ENCODE results near the gene TEDDM1. TPM values are rescaled to one million over a fixed set of nuclear protein-coding genes. Genes with fewer than 3 reads are reported as not detected.
A peak's percentile ranks its signal among the peaks of the same experiment; 100 is the strongest.

Gene TEDDM1
- total and polyA plus RNA-seq, 10 of the 15 experiments (the other 5 are each of a cell fraction or from before 2014, with no cell fraction given): 0.11 TPM; not detected in 9

- TF ChIP-seq, protein P1, sequence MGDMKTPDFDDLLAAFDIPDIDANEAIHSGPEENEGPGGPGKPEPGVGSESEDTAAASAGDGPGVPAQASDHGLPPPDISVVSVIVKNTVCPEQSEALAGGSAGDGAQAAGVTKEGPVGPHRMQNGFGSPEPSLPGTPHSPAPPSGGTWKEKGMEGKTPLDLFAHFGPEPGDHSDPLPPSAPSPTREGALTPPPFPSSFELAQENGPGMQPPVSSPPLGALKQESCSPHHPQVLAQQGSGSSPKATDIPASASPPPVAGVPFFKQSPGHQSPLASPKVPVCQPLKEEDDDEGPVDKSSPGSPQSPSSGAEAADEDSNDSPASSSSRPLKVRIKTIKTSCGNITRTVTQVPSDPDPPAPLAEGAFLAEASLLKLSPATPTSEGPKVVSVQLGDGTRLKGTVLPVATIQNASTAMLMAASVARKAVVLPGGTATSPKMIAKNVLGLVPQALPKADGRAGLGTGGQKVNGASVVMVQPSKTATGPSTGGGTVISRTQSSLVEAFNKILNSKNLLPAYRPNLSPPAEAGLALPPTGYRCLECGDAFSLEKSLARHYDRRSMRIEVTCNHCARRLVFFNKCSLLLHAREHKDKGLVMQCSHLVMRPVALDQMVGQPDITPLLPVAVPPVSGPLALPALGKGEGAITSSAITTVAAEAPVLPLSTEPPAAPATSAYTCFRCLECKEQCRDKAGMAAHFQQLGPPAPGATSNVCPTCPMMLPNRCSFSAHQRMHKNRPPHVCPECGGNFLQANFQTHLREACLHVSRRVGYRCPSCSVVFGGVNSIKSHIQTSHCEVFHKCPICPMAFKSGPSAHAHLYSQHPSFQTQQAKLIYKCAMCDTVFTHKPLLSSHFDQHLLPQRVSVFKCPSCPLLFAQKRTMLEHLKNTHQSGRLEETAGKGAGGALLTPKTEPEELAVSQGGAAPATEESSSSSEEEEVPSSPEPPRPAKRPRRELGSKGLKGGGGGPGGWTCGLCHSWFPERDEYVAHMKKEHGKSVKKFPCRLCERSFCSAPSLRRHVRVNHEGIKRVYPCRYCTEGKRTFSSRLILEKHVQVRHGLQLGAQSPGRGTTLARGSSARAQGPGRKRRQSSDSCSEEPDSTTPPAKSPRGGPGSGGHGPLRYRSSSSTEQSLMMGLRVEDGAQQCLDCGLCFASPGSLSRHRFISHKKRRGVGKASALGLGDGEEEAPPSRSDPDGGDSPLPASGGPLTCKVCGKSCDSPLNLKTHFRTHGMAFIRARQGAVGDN (IDR thresholded peaks at IDR 0.05): no peak
- TF ChIP-seq ZBTB33 (IDR thresholded peaks at IDR 0.05): no peak
- TF ChIP-seq RCOR1 (conservative IDR thresholded peaks at IDR 0.05; ENCODE audit: low read depth, low read length): no peak
Observed at GRCh38 chr1:182442333-182442732, 41.9 kb upstream of the TEDDM1 start (continued).

- peak; percentile 35 for ATAC-seq
- in situ Hi-C loops (cut with MboI): loop anchor here (5.0 to 10.0 kb wide), 2 partner anchors 153 to 346 kb away; partner anchors contain the start of gene NPL
- TF ChIP-seq GABPA (IDR thresholded peaks at IDR 0.05; ENCODE audit: low read depth) (no peak), MXI1 (IDR thresholded peaks at IDR 0.05; ENCODE audit: low read depth, low read length) (no peak), POU2F2 (IDR thresholded peaks at IDR 0.05; ENCODE audit: borderline replicate concordance, low read depth, low read length) (no peak), IKZF2 (IDR thresholded peaks at IDR 0.05) (no peak), BCL11A (IDR thresholded peaks at IDR 0.05; ENCODE audit: low read depth, low read length) (0 out of 2 replicates have a peak, but pooled peaks have one; percentile 38), CHD1 (IDR thresholded peaks at IDR 0.05; ENCODE audit: low read depth, low read length) (no peak)
- TF ChIP-seq, protein P2, sequence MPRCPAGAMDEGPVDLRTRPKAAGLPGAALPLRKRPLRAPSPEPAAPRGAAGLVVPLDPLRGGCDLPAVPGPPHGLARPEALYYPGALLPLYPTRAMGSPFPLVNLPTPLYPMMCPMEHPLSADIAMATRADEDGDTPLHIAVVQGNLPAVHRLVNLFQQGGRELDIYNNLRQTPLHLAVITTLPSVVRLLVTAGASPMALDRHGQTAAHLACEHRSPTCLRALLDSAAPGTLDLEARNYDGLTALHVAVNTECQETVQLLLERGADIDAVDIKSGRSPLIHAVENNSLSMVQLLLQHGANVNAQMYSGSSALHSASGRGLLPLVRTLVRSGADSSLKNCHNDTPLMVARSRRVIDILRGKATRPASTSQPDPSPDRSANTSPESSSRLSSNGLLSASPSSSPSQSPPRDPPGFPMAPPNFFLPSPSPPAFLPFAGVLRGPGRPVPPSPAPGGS (IDR thresholded peaks at IDR 0.05; ENCODE audit: borderline replicate concordance, insufficient read depth, low read depth, low read length, poor library complexity, severe bottlenecking): no peak
- TF ChIP-seq, protein P3, sequence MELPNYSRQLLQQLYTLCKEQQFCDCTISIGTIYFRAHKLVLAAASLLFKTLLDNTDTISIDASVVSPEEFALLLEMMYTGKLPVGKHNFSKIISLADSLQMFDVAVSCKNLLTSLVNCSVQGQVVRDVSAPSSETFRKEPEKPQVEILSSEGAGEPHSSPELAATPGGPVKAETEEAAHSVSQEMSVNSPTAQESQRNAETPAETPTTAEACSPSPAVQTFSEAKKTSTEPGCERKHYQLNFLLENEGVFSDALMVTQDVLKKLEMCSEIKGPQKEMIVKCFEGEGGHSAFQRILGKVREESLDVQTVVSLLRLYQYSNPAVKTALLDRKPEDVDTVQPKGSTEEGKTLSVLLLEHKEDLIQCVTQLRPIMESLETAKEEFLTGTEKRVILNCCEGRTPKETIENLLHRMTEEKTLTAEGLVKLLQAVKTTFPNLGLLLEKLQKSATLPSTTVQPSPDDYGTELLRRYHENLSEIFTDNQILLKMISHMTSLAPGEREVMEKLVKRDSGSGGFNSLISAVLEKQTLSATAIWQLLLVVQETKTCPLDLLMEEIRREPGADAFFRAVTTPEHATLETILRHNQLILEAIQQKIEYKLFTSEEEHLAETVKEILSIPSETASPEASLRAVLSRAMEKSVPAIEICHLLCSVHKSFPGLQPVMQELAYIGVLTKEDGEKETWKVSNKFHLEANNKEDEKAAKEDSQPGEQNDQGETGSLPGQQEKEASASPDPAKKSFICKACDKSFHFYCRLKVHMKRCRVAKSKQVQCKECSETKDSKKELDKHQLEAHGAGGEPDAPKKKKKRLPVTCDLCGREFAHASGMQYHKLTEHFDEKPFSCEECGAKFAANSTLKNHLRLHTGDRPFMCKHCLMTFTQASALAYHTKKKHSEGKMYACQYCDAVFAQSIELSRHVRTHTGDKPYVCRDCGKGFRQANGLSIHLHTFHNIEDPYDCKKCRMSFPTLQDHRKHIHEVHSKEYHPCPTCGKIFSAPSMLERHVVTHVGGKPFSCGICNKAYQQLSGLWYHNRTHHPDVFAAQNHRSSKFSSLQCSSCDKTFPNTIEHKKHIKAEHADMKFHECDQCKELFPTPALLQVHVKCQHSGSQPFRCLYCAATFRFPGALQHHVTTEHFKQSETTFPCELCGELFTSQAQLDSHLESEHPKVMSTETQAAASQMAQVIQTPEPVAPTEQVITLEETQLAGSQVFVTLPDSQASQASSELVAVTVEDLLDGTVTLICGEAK (IDR thresholded peaks at IDR 0.05; ENCODE audit: borderline replicate concordance): no peak
Observed at GRCh38 chr1:182441719-182442118, 41.3 kb upstream of the TEDDM1 start.

More at GRCh38 chr1:182441719-182442118, 41.3 kb upstream of the TEDDM1 start:
- ChIA-PET CTCF (interaction anchor here (0.6 to 1.1 kb wide), 4 partner anchors 45 to 297 kb away, joined by 3 to 4 read pairs (median 3); no protein-coding TSS in a partner anchor), SMC1A (ENCODE audit: uncharacterized antibody, unreplicated experiment) (interaction anchor here (1.3 kb wide), 1 partner anchor 298 kb away, joined by 3 read pairs; no protein-coding TSS in a partner anchor), POLR2A (no interaction called here), RAD21 (ENCODE audit: unreplicated experiment) (no interaction called here)
- no peak overlapping the region for H3K9ac ChIP-seq (ENCODE audit: control insufficient read depth, insufficient read depth, low read length)
- H4K20me1 ChIP-seq (ENCODE audit: control insufficient read depth, insufficient read depth): no peaks in the 10 kb centered on the region
- H2AFZ ChIP-seq (ENCODE audit: control insufficient read depth, low read depth, low read length): no peak overlapping the region
- 48% methylated on average over 3 of the region's 3 CpGs for WGBS (ENCODE audit: insufficient coverage, insufficient replicate concordance, low lambda C conversion rate, missing lambda C conversion rate)
- DNase-seq (ENCODE audit: low read depth, low spot score) (no peak), FAIRE-seq (no peak)
- no peaks in the 10 kb centered on the region for H3K27me3 ChIP-seq (replicated peaks in 1 of 2; ENCODE audit: control insufficient read depth in 2 of 2, insufficient read depth in 2 of 2, low read length in 1 of 2)
- peaks cover 6% of the 10 kb centered on the region; the same call in 2 of the 3 replicates for H3K9me3 ChIP-seq (replicated peaks; ENCODE audit: control insufficient read depth, insufficient read depth, low read length)
- no peak overlapping the region for H3K4me3 ChIP-seq
- no peaks in the 10 kb centered on the region for H3K36me3 ChIP-seq (ENCODE audit: control insufficient read depth in 2 of 2, insufficient read depth in 2 of 2, low read length in 1 of 2)
- H3K27ac ChIP-seq (ENCODE audit: control insufficient read depth, insufficient read depth): no peak overlapping the region
- peak overlapping the region; percentile 39 for H3K4me2 ChIP-seq (ENCODE audit: control insufficient read depth, insufficient read depth)
- no peaks in the 10 kb centered on the region for H3K79me2 ChIP-seq (ENCODE audit: control insufficient read depth, insufficient read depth, low read length)
- intact Hi-C loops (cut with micrococcal nuclease; ENCODE audit: unreplicated experiment): no loop called here
- H3K4me1 ChIP-seq (ENCODE audit: control insufficient read depth, insufficient read depth, low read length): peaks cover 15% of the 10 kb centered on the region
- BruUV-seq (replicated peaks): no TSS peak
